Neural cell (in vitro differentiated cells): ENCODE data around the gene LY6G6C.

Experiments
- EZH2 ChIP-seq: fragments of 200-600, 300-800 bp; shearing (Covaris generic), sonication (generic); IDR thresholded peaks from 2 replicates; pipeline ENCODE4 v1.6.1; 2014; ENCODE audit warnings: antibody characterized with exemption, low read length, borderline replicate concordance, mild to moderate bottlenecking; ENCODE audit not compliant: insufficient read depth, poor library complexity, severe bottlenecking
- MXI1 ChIP-seq: fragments of 450-650 bp; conservative IDR thresholded peaks from 2 replicates; pipeline ENCODE4 v1.6.1; 2014; ENCODE audit warnings: antibody characterized with exemption, mild to moderate bottlenecking; ENCODE audit not compliant: poor library complexity, severe bottlenecking
- POLR2AphosphoS5 ChIP-seq: IDR thresholded peaks from 2 replicates; pipeline ENCODE4 v1.6.1; 2012
- RAD21 ChIP-seq: fragments of 450-650 bp; conservative IDR thresholded peaks from 2 replicates; pipeline ENCODE4 v1.6.1; 2014; ENCODE audit warnings: antibody characterized with exemption, mild to moderate bottlenecking, moderate library complexity
- SMC3 ChIP-seq: fragments of 450-650 bp; conservative IDR thresholded peaks from 2 replicates; pipeline ENCODE4 v1.6.1; 2014; ENCODE audit warnings: antibody characterized with exemption, mild to moderate bottlenecking, moderate library complexity; ENCODE audit not compliant: poor library complexity
- TAF1 ChIP-seq: IDR thresholded peaks from 2 replicates; pipeline ENCODE4 v1.6.1; 2012; ENCODE audit warnings: low read depth
- TF ChIP-seq, protein P1 (sequence below): fragments of 450-650 bp; IDR thresholded peaks from 2 replicates; pipeline ENCODE4 v1.5.1; 2014; ENCODE audit warnings: antibody characterized with exemption, mild to moderate bottlenecking, moderate library complexity; ENCODE audit not compliant: poor library complexity, severe bottlenecking
- TF ChIP-seq, protein P2 (sequence below): IDR thresholded peaks from 2 replicates; pipeline ENCODE4 v1.6.1; 2012; ENCODE audit warnings: borderline replicate concordance

DNA sequence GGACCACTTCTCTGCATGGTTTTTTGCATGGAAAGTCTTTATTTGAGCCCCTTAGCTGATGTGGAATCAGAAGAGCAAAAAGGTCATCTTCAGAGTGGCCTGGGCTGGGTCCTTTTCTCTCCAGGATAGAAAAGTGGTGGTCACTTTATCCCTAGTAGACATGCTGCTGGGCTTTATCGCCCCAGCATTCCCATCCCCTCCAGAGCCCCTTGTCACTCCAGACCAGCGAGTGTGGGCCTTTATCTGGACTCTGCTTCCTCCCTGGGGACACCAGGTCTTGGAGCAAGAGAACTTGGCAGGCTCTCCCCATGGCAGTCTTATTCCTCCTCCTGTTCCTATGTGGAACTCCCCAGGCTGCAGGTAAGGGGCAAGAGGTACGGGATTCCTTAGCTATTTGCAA lies 14.9 kb downstream of the LY6G6C start, which contains the start of gene LY6G6F:
- TF ChIP-seq, protein P1, sequence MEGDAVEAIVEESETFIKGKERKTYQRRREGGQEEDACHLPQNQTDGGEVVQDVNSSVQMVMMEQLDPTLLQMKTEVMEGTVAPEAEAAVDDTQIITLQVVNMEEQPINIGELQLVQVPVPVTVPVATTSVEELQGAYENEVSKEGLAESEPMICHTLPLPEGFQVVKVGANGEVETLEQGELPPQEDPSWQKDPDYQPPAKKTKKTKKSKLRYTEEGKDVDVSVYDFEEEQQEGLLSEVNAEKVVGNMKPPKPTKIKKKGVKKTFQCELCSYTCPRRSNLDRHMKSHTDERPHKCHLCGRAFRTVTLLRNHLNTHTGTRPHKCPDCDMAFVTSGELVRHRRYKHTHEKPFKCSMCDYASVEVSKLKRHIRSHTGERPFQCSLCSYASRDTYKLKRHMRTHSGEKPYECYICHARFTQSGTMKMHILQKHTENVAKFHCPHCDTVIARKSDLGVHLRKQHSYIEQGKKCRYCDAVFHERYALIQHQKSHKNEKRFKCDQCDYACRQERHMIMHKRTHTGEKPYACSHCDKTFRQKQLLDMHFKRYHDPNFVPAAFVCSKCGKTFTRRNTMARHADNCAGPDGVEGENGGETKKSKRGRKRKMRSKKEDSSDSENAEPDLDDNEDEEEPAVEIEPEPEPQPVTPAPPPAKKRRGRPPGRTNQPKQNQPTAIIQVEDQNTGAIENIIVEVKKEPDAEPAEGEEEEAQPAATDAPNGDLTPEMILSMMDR, result no peak
- TF ChIP-seq POLR2AphosphoS5 (no peak), RAD21 (no peak), EZH2 (no peak), SMC3 (no peak), TAF1 (no peak), MXI1 (no peak)
- TF ChIP-seq, protein P2, sequence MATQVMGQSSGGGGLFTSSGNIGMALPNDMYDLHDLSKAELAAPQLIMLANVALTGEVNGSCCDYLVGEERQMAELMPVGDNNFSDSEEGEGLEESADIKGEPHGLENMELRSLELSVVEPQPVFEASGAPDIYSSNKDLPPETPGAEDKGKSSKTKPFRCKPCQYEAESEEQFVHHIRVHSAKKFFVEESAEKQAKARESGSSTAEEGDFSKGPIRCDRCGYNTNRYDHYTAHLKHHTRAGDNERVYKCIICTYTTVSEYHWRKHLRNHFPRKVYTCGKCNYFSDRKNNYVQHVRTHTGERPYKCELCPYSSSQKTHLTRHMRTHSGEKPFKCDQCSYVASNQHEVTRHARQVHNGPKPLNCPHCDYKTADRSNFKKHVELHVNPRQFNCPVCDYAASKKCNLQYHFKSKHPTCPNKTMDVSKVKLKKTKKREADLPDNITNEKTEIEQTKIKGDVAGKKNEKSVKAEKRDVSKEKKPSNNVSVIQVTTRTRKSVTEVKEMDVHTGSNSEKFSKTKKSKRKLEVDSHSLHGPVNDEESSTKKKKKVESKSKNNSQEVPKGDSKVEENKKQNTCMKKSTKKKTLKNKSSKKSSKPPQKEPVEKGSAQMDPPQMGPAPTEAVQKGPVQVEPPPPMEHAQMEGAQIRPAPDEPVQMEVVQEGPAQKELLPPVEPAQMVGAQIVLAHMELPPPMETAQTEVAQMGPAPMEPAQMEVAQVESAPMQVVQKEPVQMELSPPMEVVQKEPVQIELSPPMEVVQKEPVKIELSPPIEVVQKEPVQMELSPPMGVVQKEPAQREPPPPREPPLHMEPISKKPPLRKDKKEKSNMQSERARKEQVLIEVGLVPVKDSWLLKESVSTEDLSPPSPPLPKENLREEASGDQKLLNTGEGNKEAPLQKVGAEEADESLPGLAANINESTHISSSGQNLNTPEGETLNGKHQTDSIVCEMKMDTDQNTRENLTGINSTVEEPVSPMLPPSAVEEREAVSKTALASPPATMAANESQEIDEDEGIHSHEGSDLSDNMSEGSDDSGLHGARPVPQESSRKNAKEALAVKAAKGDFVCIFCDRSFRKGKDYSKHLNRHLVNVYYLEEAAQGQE, result no peak
